Measurements from ENCODE around the gene PLS1. TPM values are rescaled to one million over a fixed set of nuclear protein-coding genes. Genes with fewer than 3 reads are reported as not detected.

Gene PLS1
- total and polyA plus RNA-seq, 4 donors, result 9.3 to 45.4 (median 18.7) TPM

GRCh38 chr3:142638291-142638690 is 42.1 kb downstream of the PLS1 start:
- H3K4me3 ChIP-seq, result no peak overlapping the region
- no peaks in the 10 kb centered on the region for H3K36me3 ChIP-seq (ENCODE audit: control insufficient read depth in 4 of 4, insufficient read depth in 4 of 4, low read length in 4 of 4)
- no peak for ATAC-seq (ENCODE audit: insufficient read depth, low FRiP score)
- no peaks in the 10 kb centered on the region for H3K27me3 ChIP-seq (ENCODE audit: control insufficient read depth in 3 of 3, insufficient read depth in 3 of 3, low read length in 2 of 3)
- DNase-seq, result no peak
- H3K27ac ChIP-seq (ENCODE audit: low read depth in 1 of 2, low read length in 1 of 2), result no peak overlapping the region
- WGBS, 2 donors, result 75 to 90% methylated on average over 2 of the region's 2 CpGs
- no peaks in the 10 kb centered on the region for H3K4me1 ChIP-seq (ENCODE audit: control insufficient read depth in 5 of 5, insufficient read depth in 5 of 5, low read length in 5 of 5)
- H3K9me3 ChIP-seq (ENCODE audit: control insufficient read depth in 4 of 4, insufficient read depth in 3 of 4, low read length in 3 of 4), result no peaks in the 10 kb centered on the region
- no peak overlapping the region for H3K9ac ChIP-seq (ENCODE audit: insufficient read depth in 1 of 2, low read length in 2 of 2)
- TF ChIP-seq CTCF (IDR thresholded peaks at IDR 0.05; ENCODE audit: control extremely low read depth, extremely low read depth), result no peak

GRCh38 chr3:142641504-142641903 is 45.3 kb downstream of the PLS1 start:
- Histone ChIP-seq H3K36me3 (ENCODE audit: control insufficient read depth in 4 of 4, insufficient read depth in 4 of 4, low read length in 4 of 4) (no peaks in the 10 kb centered on the region), H3K9ac (ENCODE audit: insufficient read depth in 1 of 2, low read length in 2 of 2) (no peak overlapping the region), H3K4me3 (no peak overlapping the region), H3K27me3 (ENCODE audit: control insufficient read depth in 3 of 3, insufficient read depth in 3 of 3, low read length in 2 of 3) (no peaks in the 10 kb centered on the region), H3K4me1 (ENCODE audit: control insufficient read depth in 5 of 5, insufficient read depth in 5 of 5, low read length in 5 of 5) (no peaks in the 10 kb centered on the region), H3K9me3 (ENCODE audit: control insufficient read depth in 4 of 4, insufficient read depth in 3 of 4, low read length in 3 of 4) (no peaks in the 10 kb centered on the region), H3K27ac (ENCODE audit: low read depth in 1 of 2, low read length in 1 of 2) (no peak overlapping the region)
- TF ChIP-seq CTCF (IDR thresholded peaks at IDR 0.05; ENCODE audit: control extremely low read depth, extremely low read depth), result no peak
- no peak for ATAC-seq (ENCODE audit: insufficient read depth, low FRiP score)
- no peak for DNase-seq
- 74 to 81% methylated on average over 3 of the region's 3 CpGs for WGBS, 2 donors

GRCh38 chr3:142642956-142643355 is 46.8 kb downstream of the PLS1 start:
- Histone ChIP-seq H3K27ac (ENCODE audit: low read depth in 1 of 2, low read length in 1 of 2) (no peak overlapping the region), H3K27me3 (ENCODE audit: control insufficient read depth in 3 of 3, insufficient read depth in 3 of 3, low read length in 2 of 3) (no peaks in the 10 kb centered on the region), H3K4me1 (ENCODE audit: control insufficient read depth in 5 of 5, insufficient read depth in 5 of 5, low read length in 5 of 5) (no peaks in the 10 kb centered on the region), H3K36me3 (ENCODE audit: control insufficient read depth in 4 of 4, insufficient read depth in 4 of 4, low read length in 4 of 4) (no peaks in the 10 kb centered on the region), H3K4me3 (no peak overlapping the region), H3K9ac (ENCODE audit: insufficient read depth in 1 of 2, low read length in 2 of 2) (no peak overlapping the region), H3K9me3 (ENCODE audit: control insufficient read depth in 4 of 4, insufficient read depth in 3 of 4, low read length in 3 of 4) (no peaks in the 10 kb centered on the region)
- ATAC-seq (ENCODE audit: insufficient read depth, low FRiP score) (no peak), DNase-seq (no peak)
- TF ChIP-seq CTCF (IDR thresholded peaks at IDR 0.05; ENCODE audit: control extremely low read depth, extremely low read depth), result no peak

- ATAC-seq (ENCODE audit: insufficient read depth, low FRiP score), result no peak
- Histone ChIP-seq H3K4me1 (ENCODE audit: control insufficient read depth in 5 of 5, insufficient read depth in 5 of 5, low read length in 5 of 5) (no peaks in the 10 kb centered on the region), H3K9me3 (ENCODE audit: control insufficient read depth in 4 of 4, insufficient read depth in 3 of 4, low read length in 3 of 4) (no peaks in the 10 kb centered on the region), H3K27ac (ENCODE audit: low read depth in 1 of 2, low read length in 1 of 2) (no peak overlapping the region), H3K36me3 (ENCODE audit: control insufficient read depth in 4 of 4, insufficient read depth in 4 of 4, low read length in 4 of 4) (no peaks in the 10 kb centered on the region), H3K4me3 (no peak overlapping the region), H3K9ac (ENCODE audit: insufficient read depth in 1 of 2, low read length in 2 of 2) (no peak overlapping the region), H3K27me3 (ENCODE audit: control insufficient read depth in 3 of 3, insufficient read depth in 3 of 3, low read length in 2 of 3) (no peaks in the 10 kb centered on the region)
- WGBS, 2 donors, result 78 to 79% methylated on average over 6 of the region's 6 CpGs
- DNase-seq, result no peak
- no peak for TF ChIP-seq CTCF (IDR thresholded peaks at IDR 0.05; ENCODE audit: control extremely low read depth, extremely low read depth)
Observed at GRCh38 chr3:142644502-142644901, 48.3 kb downstream of the PLS1 start.
